Ishikawa (cell line): ENCODE results near the gene FRMD7.

ENCODE experiments used
- CEBPB ChIP-seq: IDR thresholded peaks from 2 replicates; pipeline ENCODE4 v1.6.1; 2012
- CREB1 ChIP-seq: IDR thresholded peaks from 2 replicates; pipeline ENCODE4 v1.6.1; 2012; ENCODE audit warnings: low read depth
- EGR1 ChIP-seq: IDR thresholded peaks from 2 replicates; pipeline ENCODE4 v1.6.1; 2012
- EP300 ChIP-seq: IDR thresholded peaks from 2 replicates; pipeline ENCODE4 v1.6.1; 2012; ENCODE audit warnings: borderline replicate concordance
- FOXM1 ChIP-seq: IDR thresholded peaks from 2 replicates; pipeline ENCODE4 v1.6.1; 2012; ENCODE audit warnings: low read depth, borderline replicate concordance
- NFIC ChIP-seq: IDR thresholded peaks from 2 replicates; pipeline ENCODE4 v1.6.1; 2012
- RAD21 ChIP-seq: IDR thresholded peaks from 2 replicates; pipeline ENCODE4 v1.6.1; 2012; ENCODE audit warnings: low read depth
- TAF1 ChIP-seq: IDR thresholded peaks from 2 replicates; pipeline ENCODE4 v1.6.1; 2012; ENCODE audit warnings: low read depth, mild to moderate bottlenecking
- TCF12 ChIP-seq: IDR thresholded peaks from 2 replicates; pipeline ENCODE4 v1.6.1; 2012; ENCODE audit warnings: low read depth
- TEAD4 ChIP-seq: IDR thresholded peaks from 2 replicates; pipeline ENCODE4 v1.6.1; 2012
- YY1 ChIP-seq: IDR thresholded peaks from 2 replicates; pipeline ENCODE4 v1.6.1; 2012; ENCODE audit warnings: low read depth
- ZBTB7A ChIP-seq: IDR thresholded peaks from 2 replicates; pipeline ENCODE4 v1.6.1; 2012; ENCODE audit warnings: low read depth
- TF ChIP-seq, protein P1 (sequence below): IDR thresholded peaks from 2 replicates; pipeline ENCODE4 v1.6.1; 2012
- TF ChIP-seq, protein P2 (sequence below): IDR thresholded peaks from 2 replicates; pipeline ENCODE4 v1.6.1; 2012; ENCODE audit warnings: low read depth, mild to moderate bottlenecking
- TF ChIP-seq, protein P3 (sequence below): IDR thresholded peaks from 2 replicates; pipeline ENCODE4 v1.6.1; 2012

Gene FRMD7

DNA sequence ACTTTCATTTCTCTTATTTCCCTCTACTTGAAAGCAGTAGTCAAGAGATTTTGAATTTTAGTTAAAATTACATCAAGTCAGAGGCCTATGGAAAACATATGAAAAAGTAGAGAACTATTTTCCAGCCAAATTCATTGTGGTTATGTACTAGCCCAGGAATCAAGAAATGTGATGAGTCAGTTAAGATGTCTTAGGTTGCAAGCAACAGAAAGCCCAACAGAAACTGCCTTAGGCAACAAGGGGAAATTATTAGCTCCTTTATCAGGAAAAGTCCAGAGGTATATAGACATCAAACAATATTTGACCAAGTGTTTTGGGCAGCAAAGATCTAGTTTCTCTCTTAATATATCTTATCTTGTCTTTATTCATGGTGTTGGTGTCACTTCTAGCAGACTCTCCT is 37.8 kb upstream of the FRMD7 start:
- TF ChIP-seq, protein P1, sequence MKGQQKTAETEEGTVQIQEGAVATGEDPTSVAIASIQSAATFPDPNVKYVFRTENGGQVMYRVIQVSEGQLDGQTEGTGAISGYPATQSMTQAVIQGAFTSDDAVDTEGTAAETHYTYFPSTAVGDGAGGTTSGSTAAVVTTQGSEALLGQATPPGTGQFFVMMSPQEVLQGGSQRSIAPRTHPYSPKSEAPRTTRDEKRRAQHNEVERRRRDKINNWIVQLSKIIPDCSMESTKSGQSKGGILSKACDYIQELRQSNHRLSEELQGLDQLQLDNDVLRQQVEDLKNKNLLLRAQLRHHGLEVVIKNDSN = no peak
- TF ChIP-seq TAF1 (no peak), YY1 (no peak), EP300 (no peak), RAD21 (no peak), FOXM1 (no peak)
- TF ChIP-seq, protein P2, sequence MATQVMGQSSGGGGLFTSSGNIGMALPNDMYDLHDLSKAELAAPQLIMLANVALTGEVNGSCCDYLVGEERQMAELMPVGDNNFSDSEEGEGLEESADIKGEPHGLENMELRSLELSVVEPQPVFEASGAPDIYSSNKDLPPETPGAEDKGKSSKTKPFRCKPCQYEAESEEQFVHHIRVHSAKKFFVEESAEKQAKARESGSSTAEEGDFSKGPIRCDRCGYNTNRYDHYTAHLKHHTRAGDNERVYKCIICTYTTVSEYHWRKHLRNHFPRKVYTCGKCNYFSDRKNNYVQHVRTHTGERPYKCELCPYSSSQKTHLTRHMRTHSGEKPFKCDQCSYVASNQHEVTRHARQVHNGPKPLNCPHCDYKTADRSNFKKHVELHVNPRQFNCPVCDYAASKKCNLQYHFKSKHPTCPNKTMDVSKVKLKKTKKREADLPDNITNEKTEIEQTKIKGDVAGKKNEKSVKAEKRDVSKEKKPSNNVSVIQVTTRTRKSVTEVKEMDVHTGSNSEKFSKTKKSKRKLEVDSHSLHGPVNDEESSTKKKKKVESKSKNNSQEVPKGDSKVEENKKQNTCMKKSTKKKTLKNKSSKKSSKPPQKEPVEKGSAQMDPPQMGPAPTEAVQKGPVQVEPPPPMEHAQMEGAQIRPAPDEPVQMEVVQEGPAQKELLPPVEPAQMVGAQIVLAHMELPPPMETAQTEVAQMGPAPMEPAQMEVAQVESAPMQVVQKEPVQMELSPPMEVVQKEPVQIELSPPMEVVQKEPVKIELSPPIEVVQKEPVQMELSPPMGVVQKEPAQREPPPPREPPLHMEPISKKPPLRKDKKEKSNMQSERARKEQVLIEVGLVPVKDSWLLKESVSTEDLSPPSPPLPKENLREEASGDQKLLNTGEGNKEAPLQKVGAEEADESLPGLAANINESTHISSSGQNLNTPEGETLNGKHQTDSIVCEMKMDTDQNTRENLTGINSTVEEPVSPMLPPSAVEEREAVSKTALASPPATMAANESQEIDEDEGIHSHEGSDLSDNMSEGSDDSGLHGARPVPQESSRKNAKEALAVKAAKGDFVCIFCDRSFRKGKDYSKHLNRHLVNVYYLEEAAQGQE = no peak

DNA sequence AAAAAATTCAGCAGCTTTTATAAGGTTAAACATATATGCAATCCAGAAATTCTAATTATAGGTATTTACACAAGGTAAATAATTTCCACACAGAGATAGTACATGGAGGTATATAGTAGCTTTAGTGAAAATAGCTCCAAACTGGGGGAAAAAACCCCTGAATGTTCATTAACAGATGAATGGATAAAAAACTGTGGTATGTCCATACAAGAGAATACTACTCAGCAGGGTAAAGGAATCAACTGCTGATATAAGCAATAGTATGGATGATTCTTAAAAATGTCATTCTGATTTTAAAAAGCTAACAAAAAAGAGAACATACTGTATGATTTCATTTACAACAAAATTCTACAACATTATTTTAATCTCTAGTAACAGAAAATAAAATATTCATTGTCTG is 37.2 kb upstream of the FRMD7 start:
- TF ChIP-seq TCF12 (no peak), ZBTB7A (no peak), CREB1 (no peak), TEAD4 (no peak), NFIC (no peak), TAF1 (no peak), EP300 (no peak), CEBPB (no peak), YY1 (no peak), FOXM1 (no peak), EGR1 (no peak), RAD21 (no peak)
- TF ChIP-seq, protein P1 = no peak
- TF ChIP-seq, protein P3, sequence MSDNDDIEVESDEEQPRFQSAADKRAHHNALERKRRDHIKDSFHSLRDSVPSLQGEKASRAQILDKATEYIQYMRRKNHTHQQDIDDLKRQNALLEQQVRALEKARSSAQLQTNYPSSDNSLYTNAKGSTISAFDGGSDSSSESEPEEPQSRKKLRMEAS = no peak
- TF ChIP-seq, protein P2 = no peak

DNA sequence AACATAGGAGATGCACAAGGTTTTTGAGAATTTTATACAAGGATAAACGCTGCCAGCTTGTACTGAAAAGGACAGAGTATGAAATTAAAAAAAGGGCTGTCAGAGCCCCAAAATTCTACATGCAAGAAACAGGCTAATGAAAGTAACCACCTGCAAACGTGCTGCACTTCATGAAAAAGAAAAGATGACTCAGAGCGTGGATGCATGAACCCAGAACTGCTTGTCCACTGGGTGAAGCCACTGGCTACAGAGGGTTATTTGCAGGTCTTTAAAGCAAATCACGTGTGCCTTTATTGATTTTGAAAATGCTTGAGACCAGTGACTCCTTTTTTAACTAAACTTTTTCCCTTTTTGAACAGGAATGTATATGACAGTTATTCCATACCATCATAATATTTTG is 25.3 kb upstream of the FRMD7 start:
- TF ChIP-seq TCF12 (no peak), CEBPB (no peak), YY1 (no peak), ZBTB7A (no peak), RAD21 (no peak), CREB1 (no peak), EGR1 (no peak), EP300 (no peak), NFIC (no peak), FOXM1 (no peak)
- TF ChIP-seq, protein P3 = no peak
- TF ChIP-seq, protein P2 = no peak
- TF ChIP-seq, protein P1 = no peak

DNA sequence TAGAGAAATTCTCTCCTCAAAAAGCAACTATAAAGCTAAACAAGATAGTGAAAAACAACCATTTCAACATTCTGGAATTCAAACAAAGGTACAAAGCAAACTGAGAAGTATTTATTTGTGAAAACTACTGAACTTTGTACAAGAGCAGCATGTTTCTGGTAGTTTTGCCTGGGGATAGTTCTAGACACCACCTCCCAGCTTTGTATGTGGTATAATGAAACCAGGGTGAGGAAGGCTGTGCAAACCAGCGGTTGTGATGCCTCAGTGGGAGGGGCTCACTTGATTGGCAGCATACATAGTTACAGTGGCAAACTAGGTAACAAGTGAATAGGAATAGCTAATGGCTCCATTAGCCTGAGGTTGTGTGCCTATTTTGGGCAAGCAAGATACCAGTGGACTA is 18.6 kb upstream of the FRMD7 start:
- TF ChIP-seq NFIC = no peak
- TF ChIP-seq RAD21 = no peak
- TF ChIP-seq EGR1 = no peak
- TF ChIP-seq CEBPB = no peak
- TF ChIP-seq YY1 = no peak
- no peak for TF ChIP-seq ZBTB7A
- TF ChIP-seq TCF12 = no peak
- no peak for TF ChIP-seq TAF1
- TF ChIP-seq, protein P1 = no peak
- TF ChIP-seq, protein P2 = no peak
- TF ChIP-seq FOXM1 = no peak
- TF ChIP-seq TEAD4 = no peak
- no peak for TF ChIP-seq CREB1
- TF ChIP-seq, protein P3 = no peak
- no peak for TF ChIP-seq EP300
